Activated CD8-positive, alpha-beta memory T cell treated with anti-CD3 and anti-CD28 coated beads, Interleukin-2, amount 50 U/mL, for 1 hour (primary cell): ENCODE measurements around the gene TUT7.

Experiments used
- DNase-seq: peaks from one replicate; pipeline ENCODE4 v3.0.0-alpha.2; 2020; ENCODE audit errors: extremely low read depth

TUT7 gene

DNA sequence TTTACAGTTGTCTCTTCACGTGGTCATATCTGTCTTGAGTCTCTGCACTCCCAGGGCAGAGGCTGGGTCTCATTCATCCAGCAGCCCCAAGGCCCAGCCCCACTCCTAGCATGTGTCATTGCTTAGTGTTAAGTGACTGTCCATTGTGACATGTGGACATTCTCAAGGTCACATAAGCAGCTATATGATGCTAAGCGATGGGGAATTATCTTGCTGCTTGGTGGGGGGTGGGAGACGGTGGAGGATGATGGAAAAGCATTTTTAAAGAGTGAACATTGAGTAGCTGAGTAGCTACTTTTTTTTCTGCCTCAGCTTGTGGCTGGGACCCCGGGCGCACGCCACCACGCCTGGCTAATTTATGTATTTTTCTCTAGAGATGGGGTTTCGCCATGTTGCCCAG, 94.7 kb downstream of the TUT7 start, which contains the start of gene C9orf153:
Gene C9orf153 (minus strand): TSS at position 101 of the 400 bp plus-strand sequence. CDS start 30,054 bp downstream, outside the sequence.
- DNase-seq = no peak

DNA sequence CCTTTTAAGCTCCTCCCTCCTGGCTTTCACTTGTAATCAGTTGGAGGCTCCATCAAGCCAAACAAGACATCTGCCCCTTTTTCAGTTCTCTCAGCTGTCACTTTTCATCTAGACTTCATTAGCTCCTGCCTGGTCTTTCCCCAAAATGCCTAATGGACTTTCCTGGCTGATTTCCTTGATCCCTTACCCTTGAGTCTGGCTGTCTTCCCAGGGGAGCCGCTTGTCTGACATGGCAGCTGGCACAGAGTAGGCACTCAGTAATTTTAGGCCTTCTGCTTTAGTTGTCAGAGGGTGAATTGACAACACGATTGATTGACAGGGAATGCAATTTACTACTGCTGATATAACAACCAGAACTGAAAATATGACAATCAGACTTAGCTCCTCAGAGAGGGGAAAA, 96.8 kb downstream of the TUT7 start:
- DNase-seq = no peak

GRCh38 chr9:86256653-86257052, 97.6 kb downstream of the TUT7 start:
- DNase-seq = no peak

DNA sequence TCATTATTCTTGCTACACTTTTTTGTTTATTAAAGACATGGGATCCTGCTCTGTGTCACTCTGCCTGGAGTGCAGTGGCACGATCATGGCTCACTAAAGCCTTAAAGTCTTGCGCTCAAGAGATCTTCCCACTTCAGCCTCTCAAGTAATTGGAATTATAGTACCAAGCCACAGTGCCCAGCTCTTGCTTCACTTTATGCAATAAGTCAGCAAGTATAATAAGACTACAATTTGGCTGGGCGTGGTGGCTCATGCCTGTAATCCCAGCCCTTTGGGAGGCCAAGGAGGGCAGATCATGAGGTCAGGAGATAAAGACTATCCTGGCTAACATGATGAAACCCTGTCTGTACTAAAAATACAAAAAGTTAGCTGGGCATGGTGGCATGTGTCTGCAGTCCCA, 100.6 kb downstream of the TUT7 start:
- DNase-seq = no peak

- DNase-seq = no peak
Measured at GRCh38 chr9:86252870-86253269, 101.3 kb downstream of the TUT7 start.

DNA sequence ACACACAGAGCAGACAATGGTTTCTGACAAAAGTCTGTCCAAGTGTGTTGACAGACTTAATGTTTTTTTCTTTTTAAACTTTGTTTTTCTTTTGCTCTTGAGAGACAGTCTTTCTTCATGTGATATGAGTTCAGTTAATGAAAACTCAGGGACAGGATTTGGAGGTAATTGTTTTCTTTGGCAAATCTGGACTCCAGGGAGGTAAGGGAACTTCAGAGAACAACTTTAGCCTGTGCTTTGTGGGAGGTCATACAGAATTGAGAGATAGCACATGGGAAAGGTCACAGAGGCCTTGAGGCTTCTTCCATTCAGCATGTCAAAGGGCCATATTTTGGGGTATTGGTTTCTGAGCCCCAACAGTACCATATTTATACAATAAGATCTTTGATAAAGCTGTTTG, 104.1 kb downstream of the TUT7 start:
- DNase-seq = no peak

DNA sequence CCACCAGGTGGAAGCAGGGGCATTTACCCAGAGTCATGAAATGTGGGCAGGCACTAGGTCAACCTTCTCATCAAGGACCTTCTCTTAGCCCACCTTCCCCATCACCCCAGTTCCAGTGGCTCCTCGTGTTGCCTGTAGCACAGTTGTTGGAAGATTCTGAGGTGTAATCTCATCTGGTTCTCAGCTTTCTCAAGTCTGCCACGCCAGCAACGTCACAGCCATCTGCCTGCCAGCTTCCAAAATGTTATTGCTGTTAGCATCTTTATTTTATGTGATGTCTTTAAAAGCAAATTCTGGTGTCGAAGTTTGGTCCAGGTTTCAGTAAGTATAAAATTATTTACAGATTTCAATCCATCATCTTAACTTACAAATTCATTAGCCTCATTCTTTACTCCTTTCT, 105.5 kb downstream of the TUT7 start:
- DNase-seq = no peak

- DNase-seq = no peak
Measured at GRCh38 chr9:86246752-86247161, 107.5 kb downstream of the TUT7 start.

DNA sequence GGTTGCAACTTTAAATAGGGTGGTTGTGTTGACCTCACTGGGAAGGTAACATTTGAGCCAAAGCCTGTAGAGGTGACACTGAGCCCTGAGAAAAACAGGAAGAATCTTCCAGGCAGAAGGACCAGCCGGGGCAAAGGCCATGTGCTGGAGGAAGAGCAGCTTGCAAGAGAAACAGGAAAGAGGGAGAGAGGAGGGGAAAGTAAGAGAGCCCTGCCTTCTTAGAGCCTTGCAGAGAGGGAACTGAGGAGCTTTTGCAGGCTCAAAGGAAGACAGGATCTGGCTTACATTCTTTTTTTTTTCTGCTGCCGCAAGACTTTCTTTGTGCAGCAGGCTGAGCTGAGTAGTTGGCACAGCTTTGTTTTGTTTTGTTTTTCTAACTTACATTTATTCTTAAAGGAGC, 112.1 kb downstream of the TUT7 start:
- no peak for DNase-seq

- no peak for DNase-seq
Measured at GRCh38 chr9:86241216-86241615, 113.0 kb downstream of the TUT7 start.

DNA sequence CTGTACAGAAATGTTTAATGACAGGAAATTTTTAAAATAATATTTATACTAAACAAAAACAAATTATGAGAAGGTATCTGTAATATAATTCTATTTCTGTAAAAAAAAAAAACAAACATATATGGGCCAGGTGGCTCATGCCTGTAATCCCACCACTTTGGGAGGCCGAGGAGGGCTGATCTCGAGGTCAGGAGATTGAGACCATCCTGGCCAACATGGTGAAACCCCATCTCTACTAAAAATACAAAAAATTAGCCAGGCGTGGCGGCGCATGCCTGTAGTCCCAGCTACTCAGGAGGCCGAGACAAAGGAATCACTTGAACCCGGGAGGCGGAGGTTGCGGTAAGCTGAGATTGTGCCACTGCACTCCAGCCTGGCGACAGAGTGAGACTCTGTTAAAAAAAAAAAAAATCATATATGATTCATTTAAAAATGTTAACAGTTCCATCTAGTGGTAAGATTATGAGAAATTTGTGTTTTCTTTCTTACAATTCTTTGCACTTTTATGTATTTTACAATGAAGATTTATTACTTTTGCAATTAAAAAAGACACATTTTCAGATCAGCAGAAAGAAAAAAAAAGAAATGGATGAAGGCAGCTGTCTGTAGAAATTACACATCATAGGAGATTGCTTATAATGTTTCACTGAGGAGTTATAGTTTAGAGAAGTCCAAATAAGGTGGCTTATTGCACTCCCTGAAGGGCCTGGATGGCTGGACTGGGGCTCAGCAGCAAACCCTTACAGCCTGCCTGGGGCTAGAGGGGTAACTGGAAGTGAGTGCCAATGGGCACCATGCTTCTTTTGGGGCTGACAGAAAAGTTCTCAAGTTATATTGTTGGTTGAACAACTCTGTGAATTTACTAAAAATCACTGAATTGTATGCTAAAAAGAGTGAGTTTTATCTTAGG, 115.1 kb downstream of the TUT7 start:
- no peak for DNase-seq
